ENCODE measurements around the gene MRPL22.
A peak's percentile ranks its signal among the peaks of the same experiment; 100 is the strongest.
"Not testable (repeated sequence)": the region's sequence is repeated elsewhere in the genome, so short reads cannot be mapped to it uniquely, and the experiment has no call there.

MRPL22 gene

DNA sequence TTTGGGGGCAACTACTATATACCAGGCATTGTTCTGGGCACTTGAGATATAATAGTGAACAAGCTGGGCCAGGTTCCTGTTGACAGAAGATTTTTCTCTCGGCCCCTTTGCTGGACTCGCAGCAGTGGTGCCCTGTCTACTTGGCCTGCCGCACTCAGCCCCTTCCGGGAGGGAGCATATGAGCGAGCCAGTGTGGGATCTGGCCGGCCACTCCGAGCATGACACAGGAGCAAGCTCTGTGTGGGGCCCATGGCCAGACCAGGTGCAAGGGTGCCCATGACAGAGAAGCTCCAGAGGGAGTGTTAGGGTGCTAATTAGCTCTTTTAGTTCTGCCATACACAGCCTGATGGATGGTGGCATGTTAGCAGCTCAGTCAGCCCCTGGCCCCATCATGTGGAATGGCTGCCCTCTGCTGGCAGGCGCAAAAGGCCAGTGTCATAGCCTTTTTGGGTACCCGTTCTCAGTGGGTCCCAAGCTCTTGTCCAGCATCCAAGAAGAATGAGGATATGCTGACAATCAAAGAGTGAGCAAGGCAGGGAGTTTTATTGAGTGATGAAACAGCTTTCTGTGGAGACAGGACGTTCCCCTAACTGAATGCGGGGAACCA is 63.4 kb downstream of the MRPL22 start:
- no peak overlapping the region for H2AFZ ChIP-seq (ENCODE audit: low read depth, low read length)
- no peaks in the 10 kb centered on the region for H4K20me1 ChIP-seq (ENCODE audit: insufficient read depth, low read length)
- H3K4me2 ChIP-seq (ENCODE audit: insufficient read depth, low read length) = no peak overlapping the region
- no peak overlapping the region for H3K27ac ChIP-seq (ENCODE audit: low read length)
- H3K79me2 ChIP-seq (ENCODE audit: insufficient read depth, low read length) = no peaks in the 10 kb centered on the region
- H3K27me3 ChIP-seq (ENCODE audit: insufficient read depth, low read length, poor library complexity) = no peaks in the 10 kb centered on the region
- H3K9ac ChIP-seq (ENCODE audit: low read depth, low read length) = no peak overlapping the region
- H3K9me3 ChIP-seq (ENCODE audit: insufficient read depth, low read length, severe bottlenecking) = no peaks in the 10 kb centered on the region
- TF ChIP-seq, protein P1, sequence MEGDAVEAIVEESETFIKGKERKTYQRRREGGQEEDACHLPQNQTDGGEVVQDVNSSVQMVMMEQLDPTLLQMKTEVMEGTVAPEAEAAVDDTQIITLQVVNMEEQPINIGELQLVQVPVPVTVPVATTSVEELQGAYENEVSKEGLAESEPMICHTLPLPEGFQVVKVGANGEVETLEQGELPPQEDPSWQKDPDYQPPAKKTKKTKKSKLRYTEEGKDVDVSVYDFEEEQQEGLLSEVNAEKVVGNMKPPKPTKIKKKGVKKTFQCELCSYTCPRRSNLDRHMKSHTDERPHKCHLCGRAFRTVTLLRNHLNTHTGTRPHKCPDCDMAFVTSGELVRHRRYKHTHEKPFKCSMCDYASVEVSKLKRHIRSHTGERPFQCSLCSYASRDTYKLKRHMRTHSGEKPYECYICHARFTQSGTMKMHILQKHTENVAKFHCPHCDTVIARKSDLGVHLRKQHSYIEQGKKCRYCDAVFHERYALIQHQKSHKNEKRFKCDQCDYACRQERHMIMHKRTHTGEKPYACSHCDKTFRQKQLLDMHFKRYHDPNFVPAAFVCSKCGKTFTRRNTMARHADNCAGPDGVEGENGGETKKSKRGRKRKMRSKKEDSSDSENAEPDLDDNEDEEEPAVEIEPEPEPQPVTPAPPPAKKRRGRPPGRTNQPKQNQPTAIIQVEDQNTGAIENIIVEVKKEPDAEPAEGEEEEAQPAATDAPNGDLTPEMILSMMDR (IDR thresholded peaks at IDR 0.05; ENCODE audit: borderline replicate concordance, extremely low read depth, low read length, poor library complexity, severe bottlenecking) = peak; percentile 52
- TF ChIP-seq EZH2 (IDR thresholded peaks at IDR 0.05; ENCODE audit: borderline replicate concordance, low read depth, low read length, severe bottlenecking) = no peak
- ATAC-seq (ENCODE audit: insufficient read depth, low read depth) (peak; percentile 59; the same call in 2 of the 3 replicates), DNase-seq (peak; percentile 14)
- H3K4me1 ChIP-seq (ENCODE audit: insufficient read depth, low read length) = no peaks in the 10 kb centered on the region
- H3K4me3 ChIP-seq (ENCODE audit: low read depth in 1 of 2, low read length in 2 of 2) = no peak overlapping the region
- no peaks in the 10 kb centered on the region for H3K36me3 ChIP-seq (ENCODE audit: insufficient read depth, low read length)

DNA sequence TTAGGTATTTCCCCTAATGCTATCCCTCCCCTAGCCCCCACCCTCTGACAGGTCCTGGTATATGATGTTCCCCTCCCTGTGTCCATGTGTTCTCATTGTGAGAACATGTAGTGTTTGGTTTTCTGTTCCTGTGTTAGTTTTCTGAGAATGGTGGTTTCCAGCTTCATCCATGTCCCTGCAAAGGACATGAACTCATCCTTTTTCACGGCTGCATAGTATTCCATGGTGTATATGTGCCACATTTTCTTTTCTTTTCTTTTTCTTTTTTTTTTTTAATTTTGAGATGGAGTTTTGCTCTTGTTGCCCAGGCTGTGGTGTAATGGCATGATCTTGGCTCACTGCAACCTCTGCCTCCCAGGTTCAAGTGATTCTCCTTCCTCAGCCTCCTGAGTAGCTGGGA is 65.4 kb downstream of the MRPL22 start:
- not testable (repeated sequence) for H3K4me3 ChIP-seq (ENCODE audit: low read depth in 1 of 2, low read length in 2 of 2); H3K79me2 ChIP-seq (ENCODE audit: insufficient read depth, low read length); H3K27ac ChIP-seq (ENCODE audit: low read length); H3K9ac ChIP-seq (ENCODE audit: low read depth, low read length); H3K27me3 ChIP-seq (ENCODE audit: insufficient read depth, low read length, poor library complexity); H3K36me3 ChIP-seq (ENCODE audit: insufficient read depth, low read length); H4K20me1 ChIP-seq (ENCODE audit: insufficient read depth, low read length); H3K4me2 ChIP-seq (ENCODE audit: insufficient read depth, low read length); ATAC-seq (ENCODE audit: insufficient read depth, low read depth); DNase-seq; H3K4me1 ChIP-seq (ENCODE audit: insufficient read depth, low read length); H2AFZ ChIP-seq (ENCODE audit: low read depth, low read length); H3K9me3 ChIP-seq (ENCODE audit: insufficient read depth, low read length, severe bottlenecking)

DNA sequence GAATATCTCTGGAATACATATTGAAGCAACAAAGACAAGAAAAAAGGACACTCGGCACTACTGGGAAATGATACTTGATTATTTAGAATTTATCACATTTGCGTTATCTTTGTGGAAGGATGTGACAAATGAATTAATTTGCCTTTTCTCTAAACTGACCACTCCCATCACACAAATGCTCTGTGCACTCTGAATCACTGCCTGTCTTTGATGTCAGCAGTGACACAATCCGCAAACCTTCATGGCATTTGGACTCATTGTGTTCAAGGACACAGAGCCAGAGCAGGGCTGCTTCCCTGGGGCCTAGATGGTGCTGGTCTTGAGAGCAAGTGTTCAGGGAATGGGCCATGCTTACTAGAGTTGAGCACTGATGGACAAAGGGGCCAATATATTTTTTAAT is 67.8 kb downstream of the MRPL22 start:
- no peak for ATAC-seq (ENCODE audit: insufficient read depth, low read depth)
- no peaks in the 10 kb centered on the region for H3K4me1 ChIP-seq (ENCODE audit: insufficient read depth, low read length)

DNA sequence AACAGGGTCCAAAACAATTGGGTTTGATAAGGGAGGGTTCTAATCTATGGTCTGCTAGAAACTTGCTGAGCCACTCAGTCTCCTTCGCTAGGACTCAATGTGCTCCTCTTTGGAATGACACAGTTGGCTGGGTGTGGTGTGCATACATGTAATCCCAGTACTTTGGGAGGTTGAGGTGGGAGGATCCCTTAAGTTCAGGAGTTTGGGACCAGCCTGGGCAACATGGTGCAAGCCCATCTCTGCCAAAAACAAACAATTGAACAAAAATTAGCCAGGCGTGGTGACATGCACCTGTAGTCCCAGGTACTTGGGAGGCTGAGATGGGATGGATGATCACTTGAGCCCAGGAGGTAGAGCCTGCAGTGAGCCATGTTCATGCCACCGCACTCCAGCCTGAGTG is 70.0 kb downstream of the MRPL22 start:
- H3K27me3 ChIP-seq (ENCODE audit: insufficient read depth, low read length, poor library complexity) = no peaks in the 10 kb centered on the region
- ATAC-seq (ENCODE audit: insufficient read depth, low read depth) = no peak

More for the DNA sequence above, 67.8 kb downstream of the MRPL22 start:
- Histone ChIP-seq H4K20me1 (ENCODE audit: insufficient read depth, low read length) (no peaks in the 10 kb centered on the region), H3K9ac (ENCODE audit: low read depth, low read length) (no peak overlapping the region), H3K4me3 (ENCODE audit: low read depth in 1 of 2, low read length in 2 of 2) (no peak overlapping the region), H2AFZ (ENCODE audit: low read depth, low read length) (no peak overlapping the region), H3K4me2 (ENCODE audit: insufficient read depth, low read length) (no peak overlapping the region), H3K36me3 (ENCODE audit: insufficient read depth, low read length) (no peaks in the 10 kb centered on the region), H3K27me3 (ENCODE audit: insufficient read depth, low read length, poor library complexity) (no peaks in the 10 kb centered on the region), H3K27ac (ENCODE audit: low read length) (no peak overlapping the region), H3K79me2 (ENCODE audit: insufficient read depth, low read length) (no peaks in the 10 kb centered on the region), H3K9me3 (ENCODE audit: insufficient read depth, low read length, severe bottlenecking) (no peaks in the 10 kb centered on the region)
- no peak for DNase-seq
- TF ChIP-seq EZH2 (IDR thresholded peaks at IDR 0.05; ENCODE audit: borderline replicate concordance, low read depth, low read length, severe bottlenecking) = no peak
- TF ChIP-seq, protein P1 (IDR thresholded peaks at IDR 0.05; ENCODE audit: borderline replicate concordance, extremely low read depth, low read length, poor library complexity, severe bottlenecking) = no peak

More for the DNA sequence above, 70.0 kb downstream of the MRPL22 start:
- Histone ChIP-seq H3K27ac (ENCODE audit: low read length) (no peak overlapping the region), H3K9me3 (ENCODE audit: insufficient read depth, low read length, severe bottlenecking) (no peaks in the 10 kb centered on the region), H3K79me2 (ENCODE audit: insufficient read depth, low read length) (no peaks in the 10 kb centered on the region), H2AFZ (ENCODE audit: low read depth, low read length) (no peak overlapping the region), H3K4me3 (ENCODE audit: low read depth in 1 of 2, low read length in 2 of 2) (no peak overlapping the region), H3K36me3 (ENCODE audit: insufficient read depth, low read length) (no peaks in the 10 kb centered on the region), H3K9ac (ENCODE audit: low read depth, low read length) (no peak overlapping the region), H3K4me1 (ENCODE audit: insufficient read depth, low read length) (no peaks in the 10 kb centered on the region), H3K4me2 (ENCODE audit: insufficient read depth, low read length) (no peak overlapping the region), H4K20me1 (ENCODE audit: insufficient read depth, low read length) (no peaks in the 10 kb centered on the region)
- DNase-seq = no peak
- TF ChIP-seq, protein P1 (IDR thresholded peaks at IDR 0.05; ENCODE audit: borderline replicate concordance, extremely low read depth, low read length, poor library complexity, severe bottlenecking) = no peak
- no peak for TF ChIP-seq EZH2 (IDR thresholded peaks at IDR 0.05; ENCODE audit: borderline replicate concordance, low read depth, low read length, severe bottlenecking)
